Left lung (tissue), 10 donors: Measurements from ENCODE around the gene COPS7A. TPM values are rescaled to one million over a fixed set of nuclear protein-coding genes. Genes with fewer than 3 reads are reported as not detected.

Experiments
- ATAC-seq: fragments of 200-7000 bp; cut with Tn5 transposase; one replicate; pipeline ENCODE4 v1.9.1; 2020; ENCODE audit warnings: moderate library complexity
- DNase-seq, 4 donors: peaks; one replicate each; pipeline ENCODE4 v3.0.0-alpha.2; 2013 to 2020
- H3K27ac ChIP-seq, 2 donors: fragments of 200-600 bp; sonication (generic) in 1 of 2; one replicate each; pipeline versions ENCODE4 v1.5.0 to v1.8.0; 2020 to 2021
- H3K27me3 ChIP-seq, 2 donors: fragments of 200-600 bp; sonication (generic) in 1 of 2; one replicate each; pipeline versions ENCODE4 v1.5.0 to v1.8.0; 2020 to 2021
- H3K36me3 ChIP-seq, 2 donors: fragments of 200-600 bp; sonication (generic) in 1 of 2; one replicate each; pipeline versions ENCODE4 v1.5.0 to v1.8.0; 2020 to 2021
- H3K4me1 ChIP-seq, 2 donors: fragments of 200-600 bp; one replicate each; pipeline ENCODE4 v1.8.0; 2021
- H3K4me3 ChIP-seq, 2 donors: fragments of 200-600 bp; sonication (generic) in 1 of 2; one replicate each; pipeline versions ENCODE4 v1.5.0 to v1.8.0; 2020 to 2021; ENCODE audit warnings: mild to moderate bottlenecking in 1 of 2
- H3K9me3 ChIP-seq, 2 donors: fragments of 200-600 bp; sonication (generic) in 1 of 2; one replicate each; pipeline versions ENCODE4 v1.5.0 to v1.8.0; 2020 to 2021
- intact Hi-C, 2 donors: fragments of 100-400 bp; cut with DNase I; formaldehyde crosslinking; loops; one replicate each; pipeline versions ENCODE4 v1.11.2 to v1.14.2; 2022
- polyA plus RNA-seq, 6 donors: library from polyadenylated mRNA; unstranded; fragments of 120-200 nt; gene quantifications; one replicate each; pipeline ENCODE4 v1.2.1, GENCODE V29; 2013; ENCODE audit not compliant: insufficient read length in 6 of 6
- total RNA-seq, 2 donors: library from RNA; stranded (reverse); fragmentation: NEBNext Ultra II Directional; extraction: Animal tissue kit (Norgen Biotek cat#: 25700); gene quantifications; one replicate each; pipeline ENCODE4 v1.2.1, GENCODE V29; 2021
- TF ChIP-seq, protein P1 (sequence below), 2 donors: fragments of 200-600 bp; sonication (generic) in 1 of 2; IDR thresholded peaks; one replicate each; pipeline versions ENCODE4 v1.5.0 to v1.8.0; 2021; ENCODE audit warnings: antibody characterized with exemption in 2 of 2
- donor health status: DM: no; HTN: yes; CAD: no.
- donor health status: DM: no; HTN: no; CAD: no.

The COPS7A gene
- total and polyA plus RNA-seq, 8 donors = 51.4 to 67.5 (median 54.1) TPM

DNA sequence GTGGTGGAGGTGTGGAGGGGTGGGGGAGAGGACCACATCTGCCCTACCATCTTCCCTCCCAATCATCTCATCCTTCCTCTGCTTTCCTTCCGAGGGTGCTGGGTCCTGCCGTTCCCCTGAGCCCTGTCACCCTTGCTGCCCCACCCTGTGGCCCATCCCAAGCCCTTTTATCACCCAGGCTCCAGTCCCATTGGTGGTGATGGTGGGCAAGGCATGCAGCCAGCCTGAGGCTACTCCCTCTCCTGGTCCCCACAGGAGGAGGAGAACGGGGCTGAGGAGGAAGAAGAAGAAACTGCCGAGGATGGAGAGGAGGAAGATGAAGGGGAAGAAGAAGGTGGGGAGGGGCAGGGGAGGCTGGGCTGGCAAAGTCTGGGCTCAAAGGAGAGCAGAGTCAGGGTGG is 45.8 kb downstream of the COPS7A start:
- Histone ChIP-seq H3K27ac (no peak overlapping the region), H3K4me1 (peaks cover 28 to 74% of the 10 kb centered on the region in 2 donors), H3K9me3 (no peaks in the 10 kb centered on the region), H3K27me3 (peaks cover 0 to 62% of the 10 kb centered on the region in 2 donors), H3K4me3 (no peak overlapping the region), H3K36me3 (peaks cover 0 to 19% of the 10 kb centered on the region in 2 donors)
- no peak for DNase-seq
- intact Hi-C loops = no loop called here
- ATAC-seq = no peak
- TF ChIP-seq, protein P1, sequence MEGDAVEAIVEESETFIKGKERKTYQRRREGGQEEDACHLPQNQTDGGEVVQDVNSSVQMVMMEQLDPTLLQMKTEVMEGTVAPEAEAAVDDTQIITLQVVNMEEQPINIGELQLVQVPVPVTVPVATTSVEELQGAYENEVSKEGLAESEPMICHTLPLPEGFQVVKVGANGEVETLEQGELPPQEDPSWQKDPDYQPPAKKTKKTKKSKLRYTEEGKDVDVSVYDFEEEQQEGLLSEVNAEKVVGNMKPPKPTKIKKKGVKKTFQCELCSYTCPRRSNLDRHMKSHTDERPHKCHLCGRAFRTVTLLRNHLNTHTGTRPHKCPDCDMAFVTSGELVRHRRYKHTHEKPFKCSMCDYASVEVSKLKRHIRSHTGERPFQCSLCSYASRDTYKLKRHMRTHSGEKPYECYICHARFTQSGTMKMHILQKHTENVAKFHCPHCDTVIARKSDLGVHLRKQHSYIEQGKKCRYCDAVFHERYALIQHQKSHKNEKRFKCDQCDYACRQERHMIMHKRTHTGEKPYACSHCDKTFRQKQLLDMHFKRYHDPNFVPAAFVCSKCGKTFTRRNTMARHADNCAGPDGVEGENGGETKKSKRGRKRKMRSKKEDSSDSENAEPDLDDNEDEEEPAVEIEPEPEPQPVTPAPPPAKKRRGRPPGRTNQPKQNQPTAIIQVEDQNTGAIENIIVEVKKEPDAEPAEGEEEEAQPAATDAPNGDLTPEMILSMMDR (IDR thresholded peaks at IDR 0.05) = no peak

DNA sequence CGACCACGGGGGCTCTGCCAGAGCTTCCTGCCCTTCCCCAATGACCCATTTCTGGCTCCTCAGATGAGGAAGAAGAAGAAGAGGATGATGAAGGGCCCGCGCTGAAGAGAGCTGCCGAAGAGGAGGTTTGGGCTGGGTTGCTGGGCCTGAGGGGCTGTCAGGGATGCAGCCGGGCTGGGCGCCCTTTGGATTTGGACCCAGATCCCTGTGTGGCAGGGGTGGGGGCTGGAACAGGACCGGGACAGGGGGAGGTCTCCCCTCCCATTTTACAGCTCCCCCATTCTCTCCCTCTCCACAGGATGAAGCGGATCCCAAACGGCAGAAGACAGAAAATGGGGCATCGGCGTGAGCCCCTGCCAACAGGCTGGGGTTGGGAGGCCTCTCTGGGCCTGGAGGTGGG is 46.2 kb downstream of the COPS7A start:
- peaks cover 0 to 62% of the 10 kb centered on the region in 2 donors for H3K27me3 ChIP-seq
- DNase-seq (no peak), ATAC-seq (no peak)
- no peaks in the 10 kb centered on the region for H3K9me3 ChIP-seq
- H3K4me1 ChIP-seq = peaks cover 24 to 70% of the 10 kb centered on the region in 2 donors
- TF ChIP-seq, protein P1 (IDR thresholded peaks at IDR 0.05) = no peak
- no peak overlapping the region for H3K4me3 ChIP-seq
- peaks cover 0 to 19% of the 10 kb centered on the region in 2 donors for H3K36me3 ChIP-seq
- intact Hi-C loops = no loop called here
- H3K27ac ChIP-seq = no peak overlapping the region

DNA sequence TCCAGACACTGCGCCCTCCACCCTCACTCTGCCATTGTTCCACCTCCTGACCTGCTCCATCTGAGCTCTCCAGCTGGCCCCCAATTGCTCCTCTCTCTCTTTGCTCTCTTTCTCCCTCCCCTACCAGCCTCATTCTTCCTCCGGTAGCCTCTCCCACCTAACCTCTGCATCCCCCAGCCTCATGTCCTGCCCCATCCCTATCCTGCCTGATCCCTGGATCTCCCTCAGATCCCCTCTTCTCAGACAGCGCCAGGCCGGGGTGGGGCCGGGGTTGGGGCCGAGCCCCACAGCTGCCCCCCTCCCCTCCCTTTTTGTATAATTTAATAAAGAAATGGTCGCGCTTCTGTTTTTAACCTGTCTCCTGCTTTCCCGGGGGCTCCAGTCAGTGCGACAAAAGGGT is 46.8 kb downstream of the COPS7A start:
- DNase-seq (no peak), ATAC-seq (no peak)
- TF ChIP-seq, protein P1 (IDR thresholded peaks at IDR 0.05) = no peak
- Histone ChIP-seq H3K4me3 (no peak overlapping the region), H3K27me3 (peaks cover 0 to 62% of the 10 kb centered on the region in 2 donors), H3K27ac (peak overlapping the region in 1 of 2 donors; percentile 23), H3K36me3 (peaks cover 0 to 19% of the 10 kb centered on the region in 2 donors), H3K9me3 (no peaks in the 10 kb centered on the region), H3K4me1 (peaks cover 18 to 65% of the 10 kb centered on the region in 2 donors)
- intact Hi-C loops = no loop called here

DNA sequence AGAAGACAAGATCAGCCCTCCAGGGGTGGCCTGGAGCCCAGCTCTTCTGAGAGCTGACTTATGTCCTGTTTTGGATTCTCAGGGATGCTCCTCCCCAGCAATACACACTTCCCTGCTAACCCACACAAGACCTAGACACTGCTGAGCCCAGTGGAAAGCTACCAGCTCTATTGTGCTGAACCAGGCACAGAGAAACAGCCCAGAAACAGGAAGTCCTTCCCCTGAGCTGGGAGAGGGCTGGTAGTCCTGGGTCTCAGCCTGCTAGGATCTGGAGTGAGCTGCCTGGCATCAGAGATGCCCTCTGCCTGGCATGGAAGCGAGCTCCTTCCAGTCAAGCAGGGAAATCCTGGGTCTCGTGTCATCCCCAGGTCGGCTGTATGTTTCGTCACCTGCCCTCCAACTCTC is 47.2 kb downstream of the COPS7A start:
- TF ChIP-seq, protein P1 (IDR thresholded peaks at IDR 0.05) = no peak
- H3K9me3 ChIP-seq = no peaks in the 10 kb centered on the region
- H3K36me3 ChIP-seq = peaks cover 0 to 19% of the 10 kb centered on the region in 2 donors
- H3K4me3 ChIP-seq = no peak overlapping the region
- DNase-seq = no peak
- H3K27me3 ChIP-seq = peaks cover 0 to 57% of the 10 kb centered on the region in 2 donors
- H3K4me1 ChIP-seq = peaks cover 16 to 61% of the 10 kb centered on the region in 2 donors
- peak overlapping the region; percentile 23 to 42 for H3K27ac ChIP-seq
- ATAC-seq = peak; percentile 4
- intact Hi-C loops = no loop called here

DNA sequence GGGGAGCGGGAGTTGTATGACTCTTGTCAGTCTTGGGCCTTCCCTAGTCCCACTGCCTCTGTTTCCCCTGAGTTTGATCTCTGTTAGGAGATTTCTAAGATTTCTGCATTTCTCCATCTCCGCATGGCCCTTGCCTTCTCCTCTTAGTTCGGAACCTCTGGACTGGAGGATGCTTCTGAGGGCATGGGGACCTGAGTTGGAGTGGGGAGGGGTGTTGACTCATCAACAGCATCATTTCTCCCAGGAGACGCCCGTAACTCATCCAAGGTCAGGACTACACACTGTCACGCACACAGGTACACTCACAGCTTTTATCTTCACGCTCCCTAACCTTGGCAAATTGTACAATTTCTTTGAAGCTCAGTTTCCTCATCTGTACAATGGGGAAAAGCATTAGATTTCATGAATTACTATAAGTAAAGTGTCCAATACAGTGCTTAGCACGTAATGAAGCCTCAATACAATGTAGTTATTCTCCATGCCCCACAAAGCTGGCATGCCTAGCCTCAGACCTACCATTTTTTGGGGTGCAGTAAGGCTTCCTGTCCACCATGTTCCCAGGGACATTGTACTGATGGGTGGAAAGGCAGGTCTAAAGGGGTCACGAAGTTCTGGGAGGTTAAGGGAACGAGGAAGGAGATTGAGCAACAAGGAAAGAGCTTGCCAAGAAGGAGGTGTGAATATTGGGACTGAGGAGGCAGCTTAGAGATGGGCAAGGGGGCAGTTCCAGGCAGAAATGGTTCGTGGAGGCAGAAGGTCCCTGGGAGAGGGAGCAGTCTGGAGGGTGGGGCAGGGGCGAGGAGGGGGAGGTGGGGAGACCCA is 47.9 kb downstream of the COPS7A start:
- H3K27ac ChIP-seq = peak overlapping the region in 1 of 2 donors; percentile 42
- H3K4me1 ChIP-seq = peaks cover 16 to 61% of the 10 kb centered on the region in 2 donors
- DNase-seq = no peak
- TF ChIP-seq, protein P1 (IDR thresholded peaks at IDR 0.05) = no peak
- no peak for ATAC-seq
- no peaks in the 10 kb centered on the region for H3K9me3 ChIP-seq
- intact Hi-C loops = no loop called here
- H3K27me3 ChIP-seq = peaks cover 0 to 55% of the 10 kb centered on the region in 2 donors
- H3K36me3 ChIP-seq = peaks cover 0 to 19% of the 10 kb centered on the region in 2 donors
- no peak overlapping the region for H3K4me3 ChIP-seq
